GM12872 (cell line): Measurements from ENCODE around the gene HERC2.

Experiments used
- TF ChIP-seq, protein P1 (sequence below): IDR thresholded peaks from 3 replicates; pipeline ENCODE4 v1.5.1; 2011; ENCODE audit warnings: low read depth, mild to moderate bottlenecking, low read length, moderate library complexity; ENCODE audit not compliant: insufficient read depth

HERC2 gene

DNA sequence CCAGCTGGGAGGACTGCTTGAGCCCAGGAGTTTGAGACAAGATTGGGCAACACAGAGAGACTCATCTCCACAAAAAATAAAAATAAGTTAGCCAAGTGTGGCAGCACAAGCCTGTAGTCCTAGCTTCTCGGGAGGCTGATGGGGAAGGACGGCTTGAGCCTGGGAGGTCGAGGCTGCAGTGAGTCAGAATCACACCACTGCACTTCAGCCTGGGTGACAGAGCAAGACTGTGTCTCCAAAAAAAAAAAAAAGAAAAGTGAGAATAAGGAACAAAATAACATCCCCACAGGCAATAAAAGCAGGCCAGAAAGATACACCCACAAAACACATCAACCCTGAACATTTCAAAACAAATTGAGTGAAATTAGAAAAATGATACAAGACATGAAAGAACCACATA is 174.2 kb downstream of the HERC2 start:
- TF ChIP-seq, protein P1, sequence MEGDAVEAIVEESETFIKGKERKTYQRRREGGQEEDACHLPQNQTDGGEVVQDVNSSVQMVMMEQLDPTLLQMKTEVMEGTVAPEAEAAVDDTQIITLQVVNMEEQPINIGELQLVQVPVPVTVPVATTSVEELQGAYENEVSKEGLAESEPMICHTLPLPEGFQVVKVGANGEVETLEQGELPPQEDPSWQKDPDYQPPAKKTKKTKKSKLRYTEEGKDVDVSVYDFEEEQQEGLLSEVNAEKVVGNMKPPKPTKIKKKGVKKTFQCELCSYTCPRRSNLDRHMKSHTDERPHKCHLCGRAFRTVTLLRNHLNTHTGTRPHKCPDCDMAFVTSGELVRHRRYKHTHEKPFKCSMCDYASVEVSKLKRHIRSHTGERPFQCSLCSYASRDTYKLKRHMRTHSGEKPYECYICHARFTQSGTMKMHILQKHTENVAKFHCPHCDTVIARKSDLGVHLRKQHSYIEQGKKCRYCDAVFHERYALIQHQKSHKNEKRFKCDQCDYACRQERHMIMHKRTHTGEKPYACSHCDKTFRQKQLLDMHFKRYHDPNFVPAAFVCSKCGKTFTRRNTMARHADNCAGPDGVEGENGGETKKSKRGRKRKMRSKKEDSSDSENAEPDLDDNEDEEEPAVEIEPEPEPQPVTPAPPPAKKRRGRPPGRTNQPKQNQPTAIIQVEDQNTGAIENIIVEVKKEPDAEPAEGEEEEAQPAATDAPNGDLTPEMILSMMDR, result no peak

DNA sequence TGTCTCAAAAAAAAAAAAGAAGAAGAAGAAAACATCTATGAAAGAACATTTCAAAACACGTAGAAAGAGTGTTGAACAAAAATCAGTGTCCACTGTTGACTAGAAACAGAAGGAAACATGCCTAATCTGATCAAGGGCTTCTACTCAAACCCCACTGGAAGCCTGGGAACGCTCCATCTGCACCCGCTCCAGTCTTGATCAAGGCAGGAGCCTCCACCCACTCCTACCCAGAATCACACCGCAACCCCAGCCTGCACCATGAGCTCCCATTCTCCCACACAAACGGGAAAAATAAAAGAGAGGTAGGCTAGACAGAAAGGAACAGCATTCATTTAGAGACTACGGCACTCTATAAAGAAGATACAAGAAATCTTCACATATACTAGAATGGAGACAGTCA is 181.9 kb downstream of the HERC2 start:
- TF ChIP-seq, protein P1, result no peak

DNA sequence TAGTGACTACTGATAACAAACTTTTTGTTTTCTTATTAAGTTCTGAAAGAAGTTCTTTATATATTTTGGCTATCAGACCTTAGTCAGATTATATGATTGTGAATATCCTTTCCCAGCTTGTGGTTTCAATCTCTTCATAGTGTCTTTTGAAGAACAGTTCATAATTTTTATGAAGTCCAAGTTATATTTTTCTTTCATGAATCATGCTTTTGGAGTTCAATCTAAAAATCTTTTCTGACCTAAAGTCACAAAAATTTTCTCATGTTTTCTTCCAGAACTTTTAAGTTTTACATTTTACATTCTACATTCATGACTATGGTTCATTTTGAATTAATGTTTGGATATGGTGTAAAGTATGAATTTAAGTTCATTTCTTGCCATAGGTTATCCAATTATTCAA is 188.7 kb downstream of the HERC2 start:
- TF ChIP-seq, protein P1, result no peak

DNA sequence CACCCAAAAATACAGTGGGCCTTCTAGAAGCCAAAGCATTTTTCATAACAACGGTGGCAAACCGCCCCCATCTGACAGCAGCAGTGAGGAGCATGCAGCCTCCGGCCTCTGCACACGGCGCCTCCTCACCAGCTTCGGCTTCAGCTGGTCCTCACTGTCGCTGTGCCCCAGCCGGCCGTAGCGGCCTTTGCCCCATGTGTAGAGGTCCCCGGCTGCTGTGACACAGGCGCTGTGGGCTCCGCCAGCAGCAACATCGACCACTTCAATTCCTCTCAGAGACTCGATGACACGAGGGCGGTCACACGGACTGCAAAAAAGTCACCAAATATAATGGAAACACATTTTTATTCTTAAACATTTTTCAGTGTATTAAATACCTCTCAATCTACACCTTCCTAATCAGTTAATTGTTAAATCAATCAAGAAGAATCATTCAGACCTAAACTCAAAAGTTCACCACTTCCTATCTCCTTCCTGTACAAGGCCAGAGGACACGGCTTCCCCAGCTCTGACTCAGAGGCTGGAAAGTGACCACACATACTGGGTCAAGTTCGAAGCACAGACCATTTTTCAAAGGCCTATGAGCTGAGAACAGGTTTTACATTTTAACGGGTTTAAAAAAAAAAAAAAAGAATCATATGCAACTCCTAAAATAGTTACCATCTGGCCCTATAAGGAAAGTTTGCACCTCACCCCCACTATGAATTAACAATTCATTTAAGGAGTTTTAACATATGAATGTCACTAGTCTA is 189.3 kb downstream of the HERC2 start:
- TF ChIP-seq, protein P1, result no peak

DNA sequence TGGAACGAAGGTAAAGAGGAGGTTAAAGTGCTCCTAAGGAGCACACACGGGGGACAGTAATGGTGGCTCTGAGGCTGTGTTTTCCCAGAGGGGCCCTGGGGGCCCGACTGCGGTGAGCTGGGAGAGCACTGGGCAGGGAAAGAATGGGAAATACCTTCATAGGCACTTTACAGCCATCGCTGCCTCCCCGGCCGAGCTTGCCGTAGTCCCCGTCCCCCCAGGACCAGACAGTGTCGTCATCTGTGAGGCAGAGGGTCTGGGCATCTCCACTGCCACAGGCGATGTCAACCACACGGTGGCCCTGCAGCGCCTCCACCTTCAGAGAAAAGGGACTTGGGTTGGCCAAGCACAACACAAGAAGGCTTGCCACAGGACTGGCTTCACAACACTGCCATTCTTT is 190.0 kb downstream of the HERC2 start:
- TF ChIP-seq, protein P1, result no peak

DNA sequence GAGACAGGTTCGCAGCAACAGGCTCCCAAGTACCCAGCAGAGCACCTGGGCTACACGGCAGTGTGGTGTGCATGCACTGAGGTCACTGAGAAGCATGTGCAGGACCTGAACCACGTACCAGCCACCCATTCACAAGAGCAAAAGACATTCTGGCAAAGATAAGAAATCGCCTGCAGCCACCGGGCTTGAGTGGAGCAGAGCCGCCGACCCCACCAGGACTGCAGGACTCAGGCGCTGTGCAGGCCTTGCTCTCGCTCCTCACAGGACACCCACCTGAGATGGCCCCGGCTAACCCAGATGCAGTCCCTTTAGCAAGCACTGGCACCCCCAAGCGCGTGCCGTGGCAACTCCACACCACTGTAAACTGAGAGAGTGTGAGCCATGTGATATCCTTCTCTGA is 190.6 kb downstream of the HERC2 start:
- TF ChIP-seq, protein P1, result no peak

DNA sequence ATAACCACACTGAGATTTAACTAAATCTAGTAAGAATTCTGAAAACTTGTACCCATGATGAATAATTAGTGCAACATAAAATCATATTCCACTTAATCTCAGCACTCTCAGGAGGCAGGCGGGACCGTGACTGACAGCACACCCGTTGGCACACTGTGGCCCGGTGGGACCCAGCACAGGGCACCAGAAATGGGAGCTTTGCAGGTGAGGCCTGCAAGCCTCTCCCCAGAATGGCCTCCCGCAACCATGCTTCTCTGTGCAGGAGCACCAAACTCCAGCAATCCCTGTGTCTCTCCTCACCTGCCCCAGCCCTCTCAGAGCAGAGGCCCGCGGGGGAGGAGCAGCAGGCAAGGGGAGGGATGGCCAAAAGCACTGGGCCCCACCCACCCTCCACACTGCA is 191.3 kb downstream of the HERC2 start:
- TF ChIP-seq, protein P1, result no peak
